Fibroblast of villous mesenchyme (primary cell): ENCODE measurements around the gene CCDC71L. TPM values are rescaled to one million over a fixed set of nuclear protein-coding genes. Genes with fewer than 3 reads are reported as not detected.
A peak's percentile ranks its signal among the peaks of the same experiment; 100 is the strongest.

Experiments
- DNase-seq: peaks from one replicate; pipeline ENCODE4 v3.0.0-alpha.2; 2010; ENCODE audit warnings: low read depth
- H3K4me3 ChIP-seq: 2 replicates; pipeline ENCODE4 v1.5.1; 2011; ENCODE audit warnings: low read depth, mild to moderate bottlenecking, low read length
- CTCF ChIP-seq: IDR thresholded peaks from 2 replicates; pipeline ENCODE4 v1.5.1; 2012; ENCODE audit warnings: low read depth, mild to moderate bottlenecking, low read length; ENCODE audit not compliant: insufficient read depth
- total RNA-seq: library from RNA; depleted of rRNA; stranded (reverse); fragments of >200 nt; gene quantifications from 2 replicates; pipeline ENCODE4 v1.2.3, GENCODE V29; 2012

The CCDC71L gene
- total RNA-seq, 1 donor: 58.7 TPM

DNA sequence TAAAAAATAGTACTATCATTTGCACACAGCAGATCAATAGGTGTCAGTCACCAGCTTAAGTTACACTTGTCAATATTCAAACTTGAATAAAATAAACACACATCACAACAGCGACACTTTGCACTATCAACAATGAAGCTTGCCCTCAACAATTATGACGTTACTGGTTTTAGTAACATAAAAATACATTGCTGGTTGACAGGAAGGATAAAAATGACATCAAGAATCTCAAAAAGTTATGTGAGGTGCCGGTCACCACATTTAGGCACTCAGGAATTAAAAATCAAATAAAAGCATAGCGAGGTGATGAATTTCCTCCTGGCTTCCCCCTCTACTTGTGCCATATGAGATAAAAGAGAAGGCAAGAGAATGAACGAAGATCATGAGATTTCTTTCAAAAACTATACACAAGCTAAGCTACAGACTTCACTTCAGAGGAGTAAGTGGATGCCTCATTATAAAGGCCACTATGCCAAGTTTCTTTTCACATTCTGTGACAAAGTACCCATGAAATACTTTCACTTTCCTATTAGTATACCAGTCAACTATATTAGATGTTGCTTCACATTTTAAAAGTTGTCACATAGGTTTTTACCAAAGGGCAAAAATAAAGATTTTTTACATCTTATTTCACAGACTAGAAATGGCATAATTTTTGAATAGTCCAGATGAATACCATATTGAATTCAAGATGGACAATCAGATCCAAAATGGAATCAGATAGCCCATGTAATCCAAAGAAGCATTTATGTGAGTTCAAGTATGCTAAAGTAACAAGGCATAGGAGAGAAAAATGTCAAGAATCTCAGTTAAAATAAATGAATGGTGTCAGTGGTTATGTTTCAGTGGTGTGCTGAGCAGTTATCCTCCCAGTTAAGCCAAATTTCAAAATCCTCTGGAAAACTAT lies 3.6 kb downstream of the CCDC71L start:
- no peak for TF ChIP-seq CTCF
- peak overlapping the region; percentile 78 for H3K4me3 ChIP-seq
- DNase-seq: peak; percentile 59

GRCh38 chr7:106655703-106656498 lies 5.1 kb downstream of the CCDC71L start:
- TF ChIP-seq CTCF: no peak
- DNase-seq: no peak
- H3K4me3 ChIP-seq: no peak overlapping the region

- no peak overlapping the region for H3K4me3 ChIP-seq
- DNase-seq: no peak
- no peak for TF ChIP-seq CTCF
Measured at GRCh38 chr7:106653488-106653887, 7.5 kb downstream of the CCDC71L start.

DNA sequence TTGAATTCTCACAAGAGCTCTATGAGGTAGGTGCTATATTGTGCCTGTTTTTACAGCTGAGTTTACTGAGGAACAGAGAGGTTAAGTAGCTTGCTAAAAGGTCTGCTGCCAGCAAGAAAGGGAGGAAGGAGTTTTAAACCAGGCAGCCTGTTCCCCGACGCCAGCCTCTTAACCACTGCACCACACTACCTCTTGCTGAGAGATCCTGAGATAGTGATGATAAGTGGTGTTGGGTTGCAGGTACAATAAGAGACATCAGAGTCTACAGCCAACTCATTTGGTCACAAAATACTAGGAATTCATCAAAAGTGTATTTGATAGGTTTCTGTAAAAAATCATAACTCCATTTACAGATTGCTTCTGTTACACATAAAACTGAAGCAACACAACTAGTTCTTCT lies 8.0 kb downstream of the CCDC71L start:
- H3K4me3 ChIP-seq: no peak overlapping the region
- DNase-seq: no peak
- no peak for TF ChIP-seq CTCF

DNA sequence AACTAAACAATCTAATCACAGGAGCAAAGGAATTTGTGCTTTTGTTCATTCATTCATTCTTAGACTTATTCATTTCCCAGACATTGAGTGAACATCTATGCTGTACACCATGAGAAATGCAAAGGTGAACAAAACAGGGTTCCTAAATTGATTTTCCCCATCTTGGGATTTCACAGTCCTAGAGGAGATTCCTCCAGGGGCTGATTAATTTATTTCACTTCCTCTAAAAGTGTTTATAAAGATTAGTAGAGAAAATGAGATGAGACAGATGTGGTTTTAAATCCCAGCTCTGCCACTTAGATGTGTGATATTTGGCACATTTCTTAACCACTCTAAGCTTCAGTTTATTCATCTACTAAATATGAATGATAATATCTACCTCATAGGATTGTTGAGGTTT lies 8.9 kb downstream of the CCDC71L start:
- DNase-seq: no peak
- no peak overlapping the region for H3K4me3 ChIP-seq
- no peak for TF ChIP-seq CTCF

DNA sequence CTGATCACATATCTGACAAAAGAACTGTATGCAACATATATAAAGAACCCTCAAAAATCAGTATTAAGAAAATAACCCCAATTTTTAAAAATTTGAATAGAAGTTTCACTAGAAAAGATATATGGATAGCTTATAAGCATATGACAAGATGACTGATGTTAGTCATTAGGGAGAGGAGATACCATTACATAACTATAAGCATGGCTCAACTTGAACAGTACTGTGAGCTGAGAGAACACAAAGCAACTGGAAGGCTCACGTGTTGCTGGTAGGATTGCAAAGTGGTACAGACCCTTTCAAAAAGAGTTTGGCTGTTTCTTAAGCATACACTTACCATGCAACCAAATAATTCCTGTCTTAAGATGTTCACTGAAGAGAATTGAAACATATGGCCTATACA lies 14.7 kb downstream of the CCDC71L start:
- TF ChIP-seq CTCF: no peak
- no peak overlapping the region for H3K4me3 ChIP-seq
- DNase-seq: no peak
